GM23338 (cell line): ENCODE results near the gene CLRN2. TPM values are rescaled to one million over a fixed set of nuclear protein-coding genes. Genes with fewer than 3 reads are reported as not detected.

Source experiments
- ATAC-seq: fragments of 200-7000 bp; cut with Tn5 transposase; 3 replicates; pipeline ENCODE4 v1.9.1; 2020
- DNase-seq: peaks from one replicate; pipeline ENCODE4 v3.0.0-alpha.2; 2015; ENCODE audit warnings: low spot score
- H2AFZ ChIP-seq: fragments of 200-600 bp; sonication (generic); 2 replicates; pipeline ENCODE4 v1.8.0; 2016; ENCODE audit warnings: antibody characterized with exemption, mild to moderate bottlenecking, moderate library complexity
- H3F3A ChIP-seq: fragments of 200-600 bp; sonication (generic); replicated peaks from 2 replicates; pipeline ENCODE4 v1.8.0; 2017; ENCODE audit warnings: antibody characterized with exemption, mixed run types, low read depth
- H3K27ac ChIP-seq: fragments of 200-600 bp; sonication (generic); 2 replicates; pipeline ENCODE4 v1.6.1; 2016; ENCODE audit warnings: low read depth
- H3K27me3 ChIP-seq: fragments of 200-600 bp; sonication (generic); 2 replicates; pipeline ENCODE4 v1.8.0; 2016; ENCODE audit warnings: mild to moderate bottlenecking, mixed run types, moderate library complexity; ENCODE audit not compliant: insufficient read depth
- H3K36me3 ChIP-seq: fragments of 200-600 bp; sonication (generic); 2 replicates; pipeline ENCODE4 v1.8.0; 2016; ENCODE audit warnings: mild to moderate bottlenecking; ENCODE audit not compliant: insufficient read depth
- H3K4me1 ChIP-seq: fragments of 200-600 bp; sonication (generic); 2 replicates; pipeline ENCODE4 v1.8.0; 2016; ENCODE audit warnings: mild to moderate bottlenecking, moderate library complexity; ENCODE audit not compliant: insufficient read depth
- H3K4me2 ChIP-seq: fragments of 200-600 bp; sonication (generic); 2 replicates; pipeline ENCODE4 v1.7.1; 2017; ENCODE audit warnings: mixed run types
- H3K4me3 ChIP-seq: fragments of 200-600 bp; sonication (generic); 2 replicates; pipeline ENCODE4 v1.6.1; 2016; ENCODE audit warnings: mixed run types
- H3K79me2 ChIP-seq: fragments of 200-600 bp; sonication (generic); replicated peaks from 2 replicates; pipeline ENCODE4 v1.8.0; 2017; ENCODE audit warnings: mild to moderate bottlenecking; ENCODE audit not compliant: insufficient read depth
- H3K9me2 ChIP-seq: fragments of 200-600 bp; sonication (generic); 2 replicates; pipeline ENCODE4 v1.8.0; 2017; ENCODE audit not compliant: insufficient read depth
- H4K20me1 ChIP-seq: fragments of 200-600 bp; sonication (generic); replicated peaks from 2 replicates; pipeline ENCODE4 v1.8.0; 2017; ENCODE audit warnings: mild to moderate bottlenecking; ENCODE audit not compliant: insufficient read depth
- H3K27ac Mint-ChIP-seq: 2 replicates; pipeline ENCODE4 v1.8.0; 2020; ENCODE audit warnings: inconsistent platforms, mild to moderate bottlenecking, moderate library complexity, mixed read lengths
- H3K27me3 Mint-ChIP-seq: 3 replicates; pipeline ENCODE4 v1.8.0; 2022; ENCODE audit warnings: low read depth, mild to moderate bottlenecking, moderate library complexity, mixed read lengths, inconsistent platforms; ENCODE audit not compliant: insufficient read depth, poor library complexity
- H3K36me3 Mint-ChIP-seq: 3 replicates; pipeline ENCODE4 v1.8.0; 2021; ENCODE audit warnings: low read depth, mild to moderate bottlenecking, inconsistent platforms, moderate library complexity, mixed read lengths
- H3K4me1 Mint-ChIP-seq: 3 replicates; pipeline ENCODE4 v1.8.0; 2020; ENCODE audit warnings: mild to moderate bottlenecking, inconsistent platforms, mixed read lengths
- H3K4me3 Mint-ChIP-seq: 3 replicates; pipeline ENCODE4 v1.8.0; 2021; ENCODE audit warnings: moderate library complexity, mild to moderate bottlenecking, inconsistent platforms, mixed read lengths
- H3K9me3 Mint-ChIP-seq: 3 replicates; pipeline ENCODE4 v1.8.0; 2020; ENCODE audit warnings: moderate library complexity, mild to moderate bottlenecking, inconsistent platforms, mixed read lengths
- CREB1 ChIP-seq: fragments of 250-450 bp; sonication (Bioruptor Pico); IDR thresholded peaks from 2 replicates; pipeline ENCODE4 v1.5.0; 2020; ENCODE audit warnings: low read depth, mild to moderate bottlenecking, moderate library complexity
- EZH2 ChIP-seq: fragments of 200-600 bp; sonication (generic); IDR thresholded peaks from one replicate; pipeline ENCODE4 v1.8.0; 2017; ENCODE audit warnings: antibody characterized with exemption, mild to moderate bottlenecking, low read depth; ENCODE audit not compliant: unreplicated experiment
- EZH2phosphoT487 ChIP-seq: fragments of 200-600 bp; sonication (generic); IDR thresholded peaks from one replicate; pipeline ENCODE4 v1.8.1; 2018; ENCODE audit warnings: antibody characterized with exemption; ENCODE audit not compliant: unreplicated experiment
- JUNB ChIP-seq: IDR thresholded peaks from one replicate; pipeline ENCODE4 v1.6.1; 2016; ENCODE audit warnings: antibody characterized with exemption; ENCODE audit not compliant: unreplicated experiment
- NANOG ChIP-seq: IDR thresholded peaks from 2 replicates; pipeline ENCODE4 v1.6.1; 2016; ENCODE audit warnings: antibody characterized with exemption, borderline replicate concordance
- POLR2AphosphoS5 ChIP-seq: IDR thresholded peaks from 2 replicates; pipeline ENCODE4 v1.6.1; 2016; ENCODE audit warnings: antibody characterized with exemption, low read depth
- STAT1 ChIP-seq: IDR thresholded peaks from one replicate; pipeline ENCODE4 v1.6.1; 2016; ENCODE audit warnings: antibody characterized with exemption; ENCODE audit not compliant: unreplicated experiment
- ZNF114 ChIP-seq: fragments of 250-450 bp; sonication (Bioruptor Pico); IDR thresholded peaks from 2 replicates; pipeline ENCODE4 v1.5.0; 2020; ENCODE audit warnings: mild to moderate bottlenecking, moderate library complexity
- ZNF331 ChIP-seq: fragments of 250-450 bp; sonication (Bioruptor Pico); IDR thresholded peaks from 2 replicates; pipeline ENCODE4 v1.5.0; 2020; ENCODE audit warnings: low read depth, mild to moderate bottlenecking, moderate library complexity
- polyA plus RNA-seq: library from polyadenylated mRNA; unstranded; fragments of >200 nt; fragmentation: Nextera tagmentation; extraction: Ambion mirVana; gene quantifications from 2 replicates; pipeline ENCODE4 v1.2.1, GENCODE V29; 2016
- total RNA-seq: library from RNA; depleted of rRNA; stranded (reverse); fragments of >200 nt; shearing (Covaris generic); gene quantifications from 2 replicates; pipeline ENCODE4 v1.2.3, GENCODE V29; 2014
- TF ChIP-seq, protein P1 (sequence below), 2 experiments: fragments of 200-600 bp in 1 of 2; sonication (generic) in 1 of 2; conservative IDR thresholded peaks; 2 replicates each; pipeline versions ENCODE4 v1.5.1 to v1.6.1; 2016 to 2017; ENCODE audit warnings: antibody characterized with exemption in 2 of 2, low read depth in 2 of 2, mild to moderate bottlenecking in 2 of 2, moderate library complexity in 1 of 2
- TF ChIP-seq, protein P2 (sequence below): IDR thresholded peaks from 2 replicates; pipeline ENCODE4 v1.6.1; 2016; ENCODE audit warnings: antibody characterized with exemption
- TF ChIP-seq, protein P3 (sequence below): fragments of 250-450 bp; sonication (Bioruptor Pico); IDR thresholded peaks from 2 replicates; pipeline ENCODE4 v1.5.0; 2020; ENCODE audit warnings: mild to moderate bottlenecking, moderate library complexity
- TF ChIP-seq, protein P4 (sequence below): IDR thresholded peaks from one replicate; pipeline ENCODE4 v1.6.1; 2018; ENCODE audit warnings: antibody characterized with exemption; ENCODE audit not compliant: unreplicated experiment

Gene CLRN2
- total and polyA plus RNA-seq, 2 experiments from 2014 or later: not detected

DNA sequence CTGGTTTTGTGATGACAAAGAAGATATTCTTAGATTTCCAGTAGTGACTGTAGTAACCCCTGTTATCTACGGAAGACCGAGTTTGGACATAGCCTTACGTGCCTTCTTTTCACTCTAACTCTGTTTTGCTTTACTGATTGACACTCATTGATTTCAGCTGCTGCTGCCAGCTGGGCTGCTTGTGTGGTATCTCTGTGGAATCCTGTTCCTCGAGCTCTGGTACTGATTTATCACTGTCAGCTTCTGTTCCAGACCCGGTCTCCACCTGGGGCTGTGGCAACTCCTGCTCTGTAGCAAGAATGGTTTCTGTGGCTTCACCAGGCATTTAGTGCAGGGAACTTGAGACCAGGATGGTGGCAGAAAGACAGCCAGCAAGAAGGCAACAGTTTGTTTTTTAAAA, 37.5 kb downstream of the CLRN2 start:
- Histone ChIP-seq H3F3A (no peaks in the 10 kb centered on the region), H3K9me2 (no peaks in the 10 kb centered on the region), H3K79me2 (no peaks in the 10 kb centered on the region), H3K4me2 (no peak overlapping the region), H3K4me1 (no peaks in the 10 kb centered on the region), H4K20me1 (no peaks in the 10 kb centered on the region), H3K27ac (no peak overlapping the region), H3K27me3 (no peaks in the 10 kb centered on the region), H2AFZ (no peak overlapping the region; the same call in 1 of the 2 replicates), H3K4me3 (no peak overlapping the region), H3K36me3 (no peaks in the 10 kb centered on the region)
- ATAC-seq (no peak), DNase-seq (no peak)
- Mint-ChIP-seq H3K36me3 (no peaks in the 10 kb centered on the region), H3K9me3 (no peaks in the 10 kb centered on the region), H3K4me1 (no peaks in the 10 kb centered on the region; the same call in 2 of the 3 replicates), H3K4me3 (no peak overlapping the region), H3K27me3 (peaks cover 2% of the 10 kb centered on the region), H3K27ac (no peak overlapping the region)
- no peak for TF ChIP-seq CREB1 (CRISPR knock-in tag)
- no peak for TF ChIP-seq EZH2
- TF ChIP-seq, protein P1, sequence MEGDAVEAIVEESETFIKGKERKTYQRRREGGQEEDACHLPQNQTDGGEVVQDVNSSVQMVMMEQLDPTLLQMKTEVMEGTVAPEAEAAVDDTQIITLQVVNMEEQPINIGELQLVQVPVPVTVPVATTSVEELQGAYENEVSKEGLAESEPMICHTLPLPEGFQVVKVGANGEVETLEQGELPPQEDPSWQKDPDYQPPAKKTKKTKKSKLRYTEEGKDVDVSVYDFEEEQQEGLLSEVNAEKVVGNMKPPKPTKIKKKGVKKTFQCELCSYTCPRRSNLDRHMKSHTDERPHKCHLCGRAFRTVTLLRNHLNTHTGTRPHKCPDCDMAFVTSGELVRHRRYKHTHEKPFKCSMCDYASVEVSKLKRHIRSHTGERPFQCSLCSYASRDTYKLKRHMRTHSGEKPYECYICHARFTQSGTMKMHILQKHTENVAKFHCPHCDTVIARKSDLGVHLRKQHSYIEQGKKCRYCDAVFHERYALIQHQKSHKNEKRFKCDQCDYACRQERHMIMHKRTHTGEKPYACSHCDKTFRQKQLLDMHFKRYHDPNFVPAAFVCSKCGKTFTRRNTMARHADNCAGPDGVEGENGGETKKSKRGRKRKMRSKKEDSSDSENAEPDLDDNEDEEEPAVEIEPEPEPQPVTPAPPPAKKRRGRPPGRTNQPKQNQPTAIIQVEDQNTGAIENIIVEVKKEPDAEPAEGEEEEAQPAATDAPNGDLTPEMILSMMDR (conservative IDR thresholded peaks at IDR 0.05; ENCODE audit: low read depth in 2 of 2): no peak
- no peak for TF ChIP-seq ZNF331 (CRISPR knock-in tag)
- TF ChIP-seq, protein P2, sequence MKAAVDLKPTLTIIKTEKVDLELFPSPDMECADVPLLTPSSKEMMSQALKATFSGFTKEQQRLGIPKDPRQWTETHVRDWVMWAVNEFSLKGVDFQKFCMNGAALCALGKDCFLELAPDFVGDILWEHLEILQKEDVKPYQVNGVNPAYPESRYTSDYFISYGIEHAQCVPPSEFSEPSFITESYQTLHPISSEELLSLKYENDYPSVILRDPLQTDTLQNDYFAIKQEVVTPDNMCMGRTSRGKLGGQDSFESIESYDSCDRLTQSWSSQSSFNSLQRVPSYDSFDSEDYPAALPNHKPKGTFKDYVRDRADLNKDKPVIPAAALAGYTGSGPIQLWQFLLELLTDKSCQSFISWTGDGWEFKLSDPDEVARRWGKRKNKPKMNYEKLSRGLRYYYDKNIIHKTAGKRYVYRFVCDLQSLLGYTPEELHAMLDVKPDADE: no peak
- TF ChIP-seq POLR2AphosphoS5: no peak
- no peak for TF ChIP-seq ZNF114
- no peak for TF ChIP-seq EZH2phosphoT487
- no peak for TF ChIP-seq STAT1
- TF ChIP-seq JUNB: no peak
- no peak for TF ChIP-seq NANOG
- TF ChIP-seq, protein P3, sequence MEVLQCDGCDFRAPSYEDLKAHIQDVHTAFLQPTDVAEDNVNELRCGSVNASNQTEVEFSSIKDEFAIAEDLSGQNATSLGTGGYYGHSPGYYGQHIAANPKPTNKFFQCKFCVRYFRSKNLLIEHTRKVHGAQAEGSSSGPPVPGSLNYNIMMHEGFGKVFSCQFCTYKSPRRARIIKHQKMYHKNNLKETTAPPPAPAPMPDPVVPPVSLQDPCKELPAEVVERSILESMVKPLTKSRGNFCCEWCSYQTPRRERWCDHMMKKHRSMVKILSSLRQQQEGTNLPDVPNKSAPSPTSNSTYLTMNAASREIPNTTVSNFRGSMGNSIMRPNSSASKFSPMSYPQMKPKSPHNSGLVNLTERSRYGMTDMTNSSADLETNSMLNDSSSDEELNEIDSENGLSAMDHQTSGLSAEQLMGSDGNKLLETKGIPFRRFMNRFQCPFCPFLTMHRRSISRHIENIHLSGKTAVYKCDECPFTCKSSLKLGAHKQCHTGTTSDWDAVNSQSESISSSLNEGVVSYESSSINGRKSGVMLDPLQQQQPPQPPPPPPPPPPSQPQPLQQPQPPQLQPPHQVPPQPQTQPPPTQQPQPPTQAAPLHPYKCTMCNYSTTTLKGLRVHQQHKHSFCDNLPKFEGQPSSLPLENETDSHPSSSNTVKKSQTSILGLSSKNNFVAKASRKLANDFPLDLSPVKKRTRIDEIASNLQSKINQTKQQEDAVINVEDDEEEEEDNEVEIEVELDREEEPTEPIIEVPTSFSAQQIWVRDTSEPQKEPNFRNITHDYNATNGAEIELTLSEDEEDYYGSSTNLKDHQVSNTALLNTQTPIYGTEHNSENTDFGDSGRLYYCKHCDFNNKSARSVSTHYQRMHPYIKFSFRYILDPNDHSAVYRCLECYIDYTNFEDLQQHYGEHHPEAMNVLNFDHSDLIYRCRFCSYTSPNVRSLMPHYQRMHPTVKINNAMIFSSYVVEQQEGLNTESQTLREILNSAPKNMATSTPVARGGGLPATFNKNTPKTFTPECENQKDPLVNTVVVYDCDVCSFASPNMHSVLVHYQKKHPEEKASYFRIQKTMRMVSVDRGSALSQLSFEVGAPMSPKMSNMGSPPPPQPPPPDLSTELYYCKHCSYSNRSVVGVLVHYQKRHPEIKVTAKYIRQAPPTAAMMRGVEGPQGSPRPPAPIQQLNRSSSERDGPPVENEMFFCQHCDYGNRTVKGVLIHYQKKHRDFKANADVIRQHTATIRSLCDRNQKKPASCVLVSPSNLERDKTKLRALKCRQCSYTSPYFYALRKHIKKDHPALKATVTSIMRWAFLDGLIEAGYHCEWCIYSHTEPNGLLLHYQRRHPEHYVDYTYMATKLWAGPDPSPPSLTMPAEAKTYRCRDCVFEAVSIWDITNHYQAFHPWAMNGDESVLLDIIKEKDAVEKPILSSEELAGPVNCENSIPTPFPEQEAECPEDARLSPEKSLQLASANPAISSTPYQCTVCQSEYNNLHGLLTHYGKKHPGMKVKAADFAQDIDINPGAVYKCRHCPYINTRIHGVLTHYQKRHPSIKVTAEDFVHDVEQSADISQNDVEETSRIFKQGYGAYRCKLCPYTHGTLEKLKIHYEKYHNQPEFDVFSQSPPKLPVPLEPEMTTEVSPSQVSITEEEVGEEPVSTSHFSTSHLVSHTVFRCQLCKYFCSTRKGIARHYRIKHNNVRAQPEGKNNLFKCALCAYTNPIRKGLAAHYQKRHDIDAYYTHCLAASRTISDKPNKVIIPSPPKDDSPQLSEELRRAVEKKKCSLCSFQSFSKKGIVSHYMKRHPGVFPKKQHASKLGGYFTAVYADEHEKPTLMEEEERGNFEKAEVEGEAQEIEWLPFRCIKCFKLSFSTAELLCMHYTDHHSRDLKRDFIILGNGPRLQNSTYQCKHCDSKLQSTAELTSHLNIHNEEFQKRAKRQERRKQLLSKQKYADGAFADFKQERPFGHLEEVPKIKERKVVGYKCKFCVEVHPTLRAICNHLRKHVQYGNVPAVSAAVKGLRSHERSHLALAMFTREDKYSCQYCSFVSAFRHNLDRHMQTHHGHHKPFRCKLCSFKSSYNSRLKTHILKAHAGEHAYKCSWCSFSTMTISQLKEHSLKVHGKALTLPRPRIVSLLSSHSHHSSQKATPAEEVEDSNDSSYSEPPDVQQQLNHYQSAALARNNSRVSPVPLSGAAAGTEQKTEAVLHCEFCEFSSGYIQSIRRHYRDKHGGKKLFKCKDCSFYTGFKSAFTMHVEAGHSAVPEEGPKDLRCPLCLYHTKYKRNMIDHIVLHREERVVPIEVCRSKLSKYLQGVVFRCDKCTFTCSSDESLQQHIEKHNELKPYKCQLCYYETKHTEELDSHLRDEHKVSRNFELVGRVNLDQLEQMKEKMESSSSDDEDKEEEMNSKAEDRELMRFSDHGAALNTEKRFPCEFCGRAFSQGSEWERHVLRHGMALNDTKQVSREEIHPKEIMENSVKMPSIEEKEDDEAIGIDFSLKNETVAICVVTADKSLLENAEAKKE (CRISPR knock-in tag): no peak
- TF ChIP-seq, protein P4, sequence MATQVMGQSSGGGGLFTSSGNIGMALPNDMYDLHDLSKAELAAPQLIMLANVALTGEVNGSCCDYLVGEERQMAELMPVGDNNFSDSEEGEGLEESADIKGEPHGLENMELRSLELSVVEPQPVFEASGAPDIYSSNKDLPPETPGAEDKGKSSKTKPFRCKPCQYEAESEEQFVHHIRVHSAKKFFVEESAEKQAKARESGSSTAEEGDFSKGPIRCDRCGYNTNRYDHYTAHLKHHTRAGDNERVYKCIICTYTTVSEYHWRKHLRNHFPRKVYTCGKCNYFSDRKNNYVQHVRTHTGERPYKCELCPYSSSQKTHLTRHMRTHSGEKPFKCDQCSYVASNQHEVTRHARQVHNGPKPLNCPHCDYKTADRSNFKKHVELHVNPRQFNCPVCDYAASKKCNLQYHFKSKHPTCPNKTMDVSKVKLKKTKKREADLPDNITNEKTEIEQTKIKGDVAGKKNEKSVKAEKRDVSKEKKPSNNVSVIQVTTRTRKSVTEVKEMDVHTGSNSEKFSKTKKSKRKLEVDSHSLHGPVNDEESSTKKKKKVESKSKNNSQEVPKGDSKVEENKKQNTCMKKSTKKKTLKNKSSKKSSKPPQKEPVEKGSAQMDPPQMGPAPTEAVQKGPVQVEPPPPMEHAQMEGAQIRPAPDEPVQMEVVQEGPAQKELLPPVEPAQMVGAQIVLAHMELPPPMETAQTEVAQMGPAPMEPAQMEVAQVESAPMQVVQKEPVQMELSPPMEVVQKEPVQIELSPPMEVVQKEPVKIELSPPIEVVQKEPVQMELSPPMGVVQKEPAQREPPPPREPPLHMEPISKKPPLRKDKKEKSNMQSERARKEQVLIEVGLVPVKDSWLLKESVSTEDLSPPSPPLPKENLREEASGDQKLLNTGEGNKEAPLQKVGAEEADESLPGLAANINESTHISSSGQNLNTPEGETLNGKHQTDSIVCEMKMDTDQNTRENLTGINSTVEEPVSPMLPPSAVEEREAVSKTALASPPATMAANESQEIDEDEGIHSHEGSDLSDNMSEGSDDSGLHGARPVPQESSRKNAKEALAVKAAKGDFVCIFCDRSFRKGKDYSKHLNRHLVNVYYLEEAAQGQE: no peak
